AG10803 (cell line): ENCODE measurements around the gene ETV3.

ENCODE experiments used
- DNase-seq: peaks from one replicate; pipeline ENCODE4 v3.0.0; 2010; ENCODE audit warnings: low read depth
- H3K4me3 ChIP-seq: 2 replicates; pipeline ENCODE4 v1.5.1; 2011; ENCODE audit warnings: mild to moderate bottlenecking, low read length, control low read depth
- TF ChIP-seq, protein P1 (sequence below): conservative IDR thresholded peaks from 2 replicates; pipeline ENCODE4 v1.5.1; 2011; ENCODE audit warnings: mild to moderate bottlenecking, low read length, control low read depth, inconsistent platforms

ETV3 gene

DNA sequence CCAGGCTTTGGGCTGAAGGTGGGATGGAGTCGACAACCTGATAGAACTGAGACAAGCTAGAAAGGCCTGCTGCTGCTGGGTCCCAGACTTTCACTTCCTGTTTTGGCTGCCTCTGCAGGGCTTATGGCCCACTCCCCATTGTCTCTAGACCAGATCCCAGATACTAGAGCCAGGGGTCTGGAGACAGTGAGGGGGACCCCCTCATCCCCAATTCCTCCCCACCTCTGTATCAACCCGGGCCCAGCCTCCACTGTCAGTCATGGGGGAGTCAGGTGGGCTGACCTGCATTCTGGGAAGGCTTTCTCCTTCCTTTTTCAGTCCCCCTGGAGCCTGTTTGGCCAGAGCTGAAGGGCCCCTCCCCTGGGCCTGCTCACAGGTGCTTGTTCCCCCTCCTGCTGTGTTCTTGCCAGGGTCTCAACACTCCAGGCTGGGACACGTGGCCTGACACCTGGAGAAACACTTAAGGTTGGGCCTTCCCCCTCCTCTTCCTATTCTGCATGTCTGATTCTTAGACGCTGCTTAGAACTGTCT is 20.6 kb downstream of the ETV3 start:
- DNase-seq = no peak
- TF ChIP-seq, protein P1, sequence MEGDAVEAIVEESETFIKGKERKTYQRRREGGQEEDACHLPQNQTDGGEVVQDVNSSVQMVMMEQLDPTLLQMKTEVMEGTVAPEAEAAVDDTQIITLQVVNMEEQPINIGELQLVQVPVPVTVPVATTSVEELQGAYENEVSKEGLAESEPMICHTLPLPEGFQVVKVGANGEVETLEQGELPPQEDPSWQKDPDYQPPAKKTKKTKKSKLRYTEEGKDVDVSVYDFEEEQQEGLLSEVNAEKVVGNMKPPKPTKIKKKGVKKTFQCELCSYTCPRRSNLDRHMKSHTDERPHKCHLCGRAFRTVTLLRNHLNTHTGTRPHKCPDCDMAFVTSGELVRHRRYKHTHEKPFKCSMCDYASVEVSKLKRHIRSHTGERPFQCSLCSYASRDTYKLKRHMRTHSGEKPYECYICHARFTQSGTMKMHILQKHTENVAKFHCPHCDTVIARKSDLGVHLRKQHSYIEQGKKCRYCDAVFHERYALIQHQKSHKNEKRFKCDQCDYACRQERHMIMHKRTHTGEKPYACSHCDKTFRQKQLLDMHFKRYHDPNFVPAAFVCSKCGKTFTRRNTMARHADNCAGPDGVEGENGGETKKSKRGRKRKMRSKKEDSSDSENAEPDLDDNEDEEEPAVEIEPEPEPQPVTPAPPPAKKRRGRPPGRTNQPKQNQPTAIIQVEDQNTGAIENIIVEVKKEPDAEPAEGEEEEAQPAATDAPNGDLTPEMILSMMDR = no peak
- H3K4me3 ChIP-seq = no peak overlapping the region

DNA sequence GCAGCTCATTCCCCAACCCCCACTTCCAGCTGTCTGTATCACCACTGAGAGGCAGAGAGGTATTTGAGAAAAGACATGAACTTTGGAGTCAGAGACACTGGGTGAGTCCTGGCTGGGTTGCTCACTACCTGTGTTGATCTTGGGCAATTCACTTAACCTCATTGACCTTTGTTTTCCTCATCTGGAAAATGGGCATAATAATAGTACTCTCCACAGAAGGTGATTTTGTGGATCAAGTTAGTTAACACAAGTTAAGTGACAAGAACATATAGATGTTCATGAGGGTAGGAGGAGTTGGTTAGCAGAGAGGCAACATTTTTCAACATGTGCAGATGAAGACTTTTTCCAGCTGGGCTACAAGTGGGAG is 21.5 kb downstream of the ETV3 start:
- DNase-seq = no peak

DNA sequence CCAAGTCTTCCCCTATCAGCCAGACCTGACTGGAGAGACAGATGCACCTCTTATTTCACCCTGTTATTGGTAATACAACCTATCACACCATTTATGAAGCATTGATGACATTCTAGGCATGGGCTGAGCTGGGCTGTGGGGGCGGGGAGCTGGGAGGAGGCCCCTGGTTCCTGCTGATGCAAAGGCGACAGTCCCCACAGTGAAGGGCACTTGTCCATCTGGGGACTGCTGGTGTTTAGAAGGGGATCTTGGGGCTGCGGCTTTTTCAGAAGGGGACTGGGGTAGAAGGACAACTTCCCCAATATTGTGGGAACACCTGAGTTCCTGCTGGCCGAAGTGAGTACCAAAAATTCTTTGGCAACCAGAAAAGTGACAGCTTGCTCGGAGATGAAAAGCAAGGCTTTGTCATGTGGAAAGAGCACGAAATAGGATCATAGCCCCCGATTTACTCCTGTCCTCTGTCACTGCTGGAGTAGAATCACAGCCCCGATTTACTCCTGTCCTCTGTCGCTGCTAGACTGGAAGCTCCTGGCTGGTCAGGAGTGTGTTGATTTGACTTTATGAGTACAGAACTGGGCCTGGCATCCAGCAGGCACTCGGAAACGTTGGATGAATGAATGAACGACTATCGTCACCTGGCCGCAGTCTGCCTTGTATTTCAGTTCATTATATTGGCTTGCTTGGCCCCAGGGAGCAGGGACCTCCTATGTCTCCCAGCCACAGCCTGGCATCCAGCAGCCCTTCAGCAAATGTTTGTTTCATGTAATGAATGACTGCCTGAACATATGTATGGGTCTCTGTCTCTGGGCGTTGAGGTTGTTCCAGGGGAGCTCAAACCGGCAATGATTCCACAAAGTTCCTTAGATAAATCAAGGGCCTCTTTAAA is 22.1 kb downstream of the ETV3 start:
- H3K4me3 ChIP-seq = no peak overlapping the region
- TF ChIP-seq, protein P1 = no peak
- no peak for DNase-seq

More for the DNA sequence above, 21.5 kb downstream of the ETV3 start:
- TF ChIP-seq, protein P1 = no peak
- H3K4me3 ChIP-seq = no peak overlapping the region

DNA sequence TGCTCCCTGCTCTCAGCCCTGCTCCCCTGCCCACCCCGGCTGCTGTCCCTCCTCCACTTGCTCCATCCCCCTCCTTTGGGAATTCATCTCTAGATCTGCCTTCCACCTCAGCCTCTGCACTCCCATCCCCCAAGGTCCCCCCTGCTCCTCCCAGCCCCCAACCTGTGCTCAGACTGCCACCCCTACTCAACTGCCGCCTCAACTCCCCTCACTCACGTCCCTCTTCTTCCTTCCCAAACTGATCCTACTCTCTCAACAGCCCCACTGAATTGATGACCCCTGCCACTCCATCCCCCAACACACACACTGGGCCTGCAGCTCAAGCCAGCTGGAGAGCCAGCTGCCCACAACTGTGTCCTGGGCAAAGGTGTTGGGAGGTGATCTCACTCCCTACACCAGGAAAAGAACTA is 22.8 kb downstream of the ETV3 start:
- no peak for DNase-seq
- no peak overlapping the region for H3K4me3 ChIP-seq
- TF ChIP-seq, protein P1 = no peak

DNA sequence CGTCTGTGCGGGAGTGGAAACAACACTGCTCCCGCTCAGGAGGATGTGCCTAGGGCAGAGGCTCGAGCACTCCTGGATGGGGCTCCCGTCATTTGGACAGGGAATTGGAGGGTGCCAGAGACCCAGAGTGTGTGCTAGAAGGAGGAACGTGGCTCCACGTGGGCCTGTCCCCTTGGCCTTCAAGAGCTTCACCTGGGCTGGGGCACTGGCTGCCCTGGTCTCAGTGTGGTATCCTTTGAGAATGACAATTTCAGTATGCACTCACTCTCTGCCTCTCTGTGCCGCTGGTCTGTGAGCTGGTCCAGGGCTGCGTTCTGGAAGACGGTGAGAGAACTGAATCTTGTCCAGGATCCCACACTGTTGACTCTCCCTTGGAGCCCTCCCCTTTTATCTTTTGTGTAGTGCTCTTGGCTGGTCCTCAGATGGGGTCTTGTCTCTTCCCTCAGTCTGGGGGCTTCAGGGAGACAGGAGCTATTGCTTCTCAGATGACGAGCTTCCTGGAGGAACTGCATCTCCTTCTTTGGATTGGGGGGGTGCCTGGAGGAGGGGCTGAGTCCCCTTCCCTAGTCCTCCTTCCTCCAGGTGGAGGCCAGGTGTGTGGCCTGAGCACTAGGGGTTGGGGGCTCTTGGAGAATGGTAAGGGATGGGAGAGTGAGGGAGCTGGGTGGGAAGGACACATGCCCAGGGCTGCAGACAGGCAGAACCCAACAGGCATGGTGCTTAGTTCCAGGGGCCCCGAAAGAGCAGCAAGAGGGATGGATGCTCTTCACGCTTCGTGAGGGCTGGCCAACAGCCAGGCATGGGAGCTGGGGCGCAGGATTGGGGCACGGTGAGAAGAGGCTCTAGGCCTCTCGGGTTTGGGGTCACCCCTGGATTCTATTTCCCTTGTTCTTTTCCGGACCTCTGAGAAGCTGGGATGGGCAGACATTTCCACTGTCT is 23.7 kb downstream of the ETV3 start:
- TF ChIP-seq, protein P1 = no peak
- DNase-seq = no peak
- H3K4me3 ChIP-seq = no peak overlapping the region

DNA sequence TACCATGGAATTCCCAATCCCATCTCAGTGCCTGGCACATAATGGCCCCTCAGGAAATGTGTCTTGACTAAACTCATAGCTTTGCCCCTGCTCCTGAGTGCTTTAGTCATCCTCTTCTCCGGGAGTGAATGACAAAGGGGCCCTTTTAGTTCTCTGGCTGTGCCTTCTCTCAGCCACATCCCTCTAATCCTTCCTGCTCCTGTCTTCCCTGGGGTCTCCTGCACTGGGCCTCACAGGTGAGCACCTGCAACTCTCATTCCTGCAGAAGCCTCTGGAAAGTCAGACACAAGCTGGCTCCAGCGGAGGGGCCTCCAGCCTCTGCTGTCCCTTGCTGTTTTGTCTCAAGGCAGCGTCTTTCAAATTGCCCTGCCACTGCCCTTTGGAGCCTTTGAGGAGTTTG is 24.6 kb downstream of the ETV3 start:
- no peak overlapping the region for H3K4me3 ChIP-seq
- DNase-seq = no peak

More for the DNA sequence above, 24.6 kb downstream of the ETV3 start:
- TF ChIP-seq, protein P1 = no peak
